Limb (tissue), 2 donors: ENCODE results near the gene AKIRIN1.
"Not testable (repeated sequence)": the region's sequence is repeated elsewhere in the genome, so short reads cannot be mapped to it uniquely, and the experiment has no call there.

Source experiments
- DNase-seq, 2 donors: peaks; one replicate each; pipeline ENCODE4 v3.0.0-alpha.2; 2016; ENCODE audit errors: extremely low spot score in 2 of 2

AKIRIN1 gene

GRCh38 chr1:38994196-38994595 lies 3.1 kb downstream of the AKIRIN1 start:
- DNase-seq, result no peak

GRCh38 chr1:38997034-38997900 lies 6.2 kb downstream of the AKIRIN1 start:
- no peak for DNase-seq

- DNase-seq, result no peak
These were observed 6.8 kb downstream of the AKIRIN1 start for GRCh38 chr1:38997901-38998190.

DNA sequence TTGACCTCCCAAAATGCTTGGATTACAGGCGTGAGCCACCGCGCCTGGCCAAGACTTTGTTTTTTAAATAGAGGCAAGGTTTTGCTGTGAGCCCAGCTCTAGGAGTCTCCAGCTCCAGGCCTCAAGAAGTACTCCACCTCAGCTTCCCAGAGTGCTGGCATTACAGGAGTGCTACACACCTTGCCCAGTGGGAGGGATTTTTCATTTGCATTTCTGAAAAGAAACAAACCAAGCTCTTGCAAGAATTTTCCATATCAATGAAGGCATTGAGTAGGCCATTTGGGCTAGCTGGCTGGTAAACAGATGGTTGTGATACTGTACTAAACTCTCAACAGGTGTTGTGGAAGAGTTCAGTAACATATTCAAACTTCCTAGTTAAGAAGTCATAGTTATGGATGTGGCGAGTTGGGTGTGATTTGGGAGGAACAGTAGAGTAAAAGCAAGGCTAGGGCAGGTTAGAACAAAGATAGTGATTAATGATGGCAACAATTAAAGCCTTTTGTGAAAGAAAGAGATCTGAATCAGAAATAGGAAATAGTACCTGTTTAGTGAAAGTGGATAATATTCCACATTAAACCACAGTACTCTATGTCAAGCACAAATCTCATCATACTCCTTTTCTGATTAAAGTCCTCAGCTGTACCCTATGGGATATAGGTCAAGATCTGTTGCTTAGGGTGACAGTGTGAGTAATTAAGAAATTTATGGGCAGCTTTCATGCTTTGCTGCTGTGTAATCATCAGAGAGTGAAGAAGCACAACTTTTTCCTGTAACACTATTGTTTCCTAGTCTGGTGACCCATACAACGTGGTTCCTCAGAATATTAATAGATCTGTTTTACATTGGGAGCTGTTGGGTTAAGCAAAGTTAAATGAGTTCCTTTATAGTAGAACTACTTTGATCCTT lies 10.7 kb downstream of the AKIRIN1 start:
- no peak for DNase-seq

DNA sequence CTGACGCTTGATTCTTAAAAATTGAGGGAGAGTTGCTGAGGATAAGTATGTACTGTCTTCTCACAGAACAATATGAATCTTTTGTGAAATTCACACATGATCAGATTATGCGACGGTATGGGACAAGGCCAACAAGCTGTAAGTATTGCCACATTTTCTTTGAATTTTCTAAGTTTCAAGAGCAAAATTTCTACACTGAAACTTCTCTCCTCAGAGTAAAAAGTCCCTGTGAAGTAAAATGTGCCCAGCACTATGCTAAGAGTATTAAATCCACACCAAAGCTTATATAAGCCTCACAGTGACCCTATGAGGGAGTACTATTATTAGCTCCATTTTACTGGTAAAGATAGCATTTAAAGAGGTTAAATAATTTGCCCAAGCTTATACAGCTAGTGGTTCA lies 12.2 kb downstream of the AKIRIN1 start:
- no peak for DNase-seq

GRCh38 chr1:39003794-39004193 lies 12.7 kb downstream of the AKIRIN1 start:
- DNase-seq, result no peak

DNA sequence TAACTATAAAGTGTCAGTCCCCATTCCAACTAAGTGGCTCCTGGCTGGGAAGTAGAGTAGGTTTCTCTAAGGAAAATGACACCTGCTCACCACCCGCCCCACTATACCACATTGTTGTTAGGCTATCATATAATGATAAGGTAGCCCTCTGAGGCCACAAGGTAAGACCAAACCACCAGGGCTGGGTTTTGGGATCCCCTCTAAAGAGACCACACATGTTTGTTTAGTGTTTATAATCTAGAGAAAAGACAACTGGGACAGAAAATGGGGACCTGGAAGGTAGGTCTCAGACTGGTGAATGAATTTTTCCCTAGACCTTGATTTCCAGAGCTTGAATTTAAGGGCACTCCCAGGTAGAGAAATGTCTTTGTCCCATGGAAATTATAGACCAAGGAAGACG lies 15.2 kb downstream of the AKIRIN1 start:
- no peak for DNase-seq

- DNase-seq, result no peak
These were observed 15.9 kb downstream of the AKIRIN1 start for GRCh38 chr1:39006726-39007645.

DNA sequence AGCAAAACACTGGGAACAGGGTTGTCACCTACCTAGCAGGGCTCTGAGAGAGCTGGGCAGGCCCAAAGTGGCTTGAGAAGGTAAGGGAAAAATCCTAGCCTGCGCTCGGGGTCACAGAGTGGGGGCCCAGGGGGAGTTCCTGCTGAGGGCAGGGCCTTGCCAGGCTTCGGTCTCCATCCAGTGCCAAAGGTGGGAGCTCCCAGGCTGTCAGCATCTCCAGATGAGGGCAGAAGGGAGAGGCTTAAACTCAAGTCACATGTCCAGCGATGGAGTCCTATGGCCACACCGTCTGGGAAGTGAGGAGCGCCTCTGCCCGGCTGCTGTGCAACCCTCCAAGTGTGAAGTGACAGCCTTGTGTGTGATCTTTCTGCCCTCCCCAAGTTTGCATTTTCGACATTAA lies 23.9 kb downstream of the AKIRIN1 start:
- DNase-seq, result not testable (repeated sequence)

GRCh38 chr1:39016604-39017171 lies 25.6 kb downstream of the AKIRIN1 start:
- DNase-seq, result no peak

GRCh38 chr1:39017266-39017665 lies 26.2 kb downstream of the AKIRIN1 start:
- no peak for DNase-seq

GRCh38 chr1:39020494-39020893 lies 29.4 kb downstream of the AKIRIN1 start:
- DNase-seq, result not testable (repeated sequence)

- no peak for DNase-seq
These were observed 30.4 kb downstream of the AKIRIN1 start for GRCh38 chr1:39021426-39021825.

DNA sequence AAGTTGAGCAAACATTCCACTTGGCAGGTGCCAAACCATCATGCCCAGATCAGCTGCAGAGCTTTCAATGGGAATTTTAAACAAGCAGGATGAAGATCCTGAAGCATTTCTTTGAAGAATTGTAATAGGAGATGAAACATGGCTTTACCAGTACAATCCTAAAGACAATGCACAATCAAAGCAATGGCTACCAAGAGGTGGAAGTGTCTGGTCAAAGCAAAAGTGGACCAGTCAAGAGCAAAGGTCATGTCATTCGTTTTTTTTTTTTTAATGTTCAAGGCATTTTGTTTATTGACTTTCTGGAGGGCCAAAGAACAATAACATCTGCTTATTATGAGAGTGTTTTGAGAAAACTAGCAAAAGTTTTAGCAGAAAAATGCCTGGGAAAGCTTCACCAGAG lies 32.1 kb downstream of the AKIRIN1 start:
- no peak for DNase-seq

- DNase-seq, result peak; percentile 91 to 93
These were observed 35.2 kb downstream of the AKIRIN1 start, which contains the start of gene NDUFS5 for GRCh38 chr1:39026051-39026865. TSS of gene NDUFS5 (plus strand) at chr1:39026350. CDS start at chr1:39028725, 2,375 bp downstream.

- DNase-seq, result no peak
These were observed 35.9 kb downstream of the AKIRIN1 start for GRCh38 chr1:39026866-39027507.

- no peak for DNase-seq
These were observed 43.1 kb downstream of the AKIRIN1 start for GRCh38 chr1:39034114-39034654.

GRCh38 chr1:39036678-39037077 lies 45.6 kb downstream of the AKIRIN1 start:
- DNase-seq, result no peak

GRCh38 chr1:39043513-39043912 lies 52.4 kb downstream of the AKIRIN1 start:
- no peak for DNase-seq
